Smooth muscle cell (in vitro differentiated cells): ENCODE results near the gene AREG. TPM values are rescaled to one million over a fixed set of nuclear protein-coding genes. Genes with fewer than 3 reads are reported as not detected.

Source experiments
- DNase-seq: peaks from one replicate; lab custom pipeline; 2025; ENCODE audit not compliant: unreplicated experiment; lab: John Stamatoyannopoulos, UW
- H2AFZ ChIP-seq: fragments of 200-600 bp; sonication (generic); 2 replicates; pipeline ENCODE4 v1.6.0; 2016; ENCODE audit warnings: antibody characterized with exemption, low read depth, mild to moderate bottlenecking
- H3F3A ChIP-seq: fragments of 200-600 bp; sonication (generic); 2 replicates; pipeline ENCODE4 v1.6.0; 2017; ENCODE audit warnings: antibody characterized with exemption, low read depth
- H3K27ac ChIP-seq: fragments of 200-600 bp; sonication (generic); 2 replicates; pipeline ENCODE4 v1.5.1; 2016; ENCODE audit warnings: low read depth, mild to moderate bottlenecking
- H3K27me3 ChIP-seq: fragments of 200-600 bp; sonication (generic); 2 replicates; pipeline ENCODE4 v1.6.1; 2016; ENCODE audit warnings: low read depth, mild to moderate bottlenecking
- H3K36me3 ChIP-seq: fragments of 200-600 bp; sonication (generic); 2 replicates; pipeline ENCODE4 v1.5.1; 2016; ENCODE audit warnings: low read depth
- H3K4me1 ChIP-seq: fragments of 200-600 bp; sonication (generic); 2 replicates; pipeline ENCODE4 v1.5.1; 2016; ENCODE audit warnings: low read depth
- H3K4me2 ChIP-seq: fragments of 200-600 bp; sonication (generic); 2 replicates; pipeline ENCODE4 v1.6.0; 2016; ENCODE audit warnings: mild to moderate bottlenecking
- H3K4me3 ChIP-seq: fragments of 200-600 bp; sonication (generic); 2 replicates; pipeline ENCODE4 v1.5.1; 2016; ENCODE audit warnings: mild to moderate bottlenecking
- H3K79me2 ChIP-seq: fragments of 200-600 bp; sonication (generic); 2 replicates; pipeline ENCODE4 v1.6.0; 2016; ENCODE audit warnings: low read depth, mild to moderate bottlenecking
- H3K9ac ChIP-seq: fragments of 200-600 bp; sonication (generic); 2 replicates; pipeline ENCODE4 v1.6.0; 2016; ENCODE audit warnings: low read depth
- H3K9me3 ChIP-seq: fragments of 200-600 bp; sonication (generic); replicated peaks from 2 replicates; pipeline ENCODE4 v1.5.1; 2016; ENCODE audit warnings: low read depth
- H4K20me1 ChIP-seq: fragments of 200-600 bp; sonication (generic); 2 replicates; pipeline ENCODE4 v1.6.0; 2016; ENCODE audit warnings: low read depth
- WGBS: methylation state at CpG from one replicate; pipeline ENCODE4 v1.1.7; 2016; ENCODE audit warnings: low lambda C conversion rate; 5-methylcytosine and 5-hydroxymethylcytosine counted together
- polyA plus RNA-seq: library from polyadenylated mRNA; unstranded; fragments of >200 nt; fragmentation: Nextera tagmentation; extraction: Ambion mirVana; gene quantifications from 2 replicates; pipeline ENCODE4 v1.2.1, GENCODE V29; 2016
- total RNA-seq: library from RNA; depleted of rRNA; stranded (reverse); fragments of >200 nt; gene quantifications from 2 replicates; pipeline ENCODE4 v1.2.3, GENCODE V29; 2014
- TF ChIP-seq, protein P1 (sequence below): fragments of 200-600 bp; sonication (generic); IDR thresholded peaks from 2 replicates; pipeline ENCODE4 v1.5.1; 2017; ENCODE audit warnings: borderline replicate concordance, mild to moderate bottlenecking, antibody characterized with exemption; ENCODE audit not compliant: insufficient read depth, poor library complexity, severe bottlenecking

Gene AREG
- total and polyA plus RNA-seq, 2 experiments from 2014 or later: 86.9 to 123 TPM

DNA sequence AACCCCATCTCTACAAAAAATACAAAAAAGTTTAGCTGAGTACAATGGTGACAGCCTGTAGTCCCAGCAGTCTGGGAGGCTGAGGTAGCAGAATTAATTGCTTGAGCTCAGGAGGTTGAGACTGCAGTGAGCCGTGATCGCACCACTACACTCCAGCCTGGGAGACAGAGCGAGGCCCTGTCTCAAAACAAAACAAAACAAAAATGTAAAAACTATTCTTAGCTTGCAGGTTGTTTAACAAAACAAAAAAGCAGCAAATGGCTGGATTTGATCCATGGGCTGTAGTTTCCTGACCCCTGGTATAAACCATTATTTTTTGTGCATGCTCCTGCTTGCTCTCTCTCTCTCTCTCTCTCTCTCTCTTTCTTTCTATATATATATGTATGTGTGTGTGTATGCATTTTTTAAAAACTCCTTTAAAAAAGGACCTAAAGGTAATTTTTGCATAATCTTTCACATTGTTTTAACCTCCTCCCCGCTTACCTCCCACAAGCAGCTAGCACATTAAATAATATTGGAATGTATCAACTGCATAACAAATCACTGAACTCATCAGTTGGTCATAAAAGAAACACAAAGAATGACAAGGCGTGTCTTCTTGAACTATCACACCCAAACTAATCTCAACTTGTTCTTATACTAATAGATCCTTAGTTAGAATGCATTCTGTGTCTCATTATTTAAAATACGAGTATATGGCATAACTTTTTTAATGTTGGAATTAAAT lies 4.8 kb downstream of the AREG start:
- no peak for DNase-seq
- no peak overlapping the region for H3K4me3 ChIP-seq
- no peak overlapping the region for H3K9ac ChIP-seq
- no peaks in the 10 kb centered on the region for H3F3A ChIP-seq
- peak overlapping the region; percentile 46 for H3K27ac ChIP-seq
- H4K20me1 ChIP-seq: no peaks in the 10 kb centered on the region
- H3K36me3 ChIP-seq: no peaks in the 10 kb centered on the region
- peaks cover 9% of the 10 kb centered on the region for H3K4me1 ChIP-seq
- TF ChIP-seq, protein P1, sequence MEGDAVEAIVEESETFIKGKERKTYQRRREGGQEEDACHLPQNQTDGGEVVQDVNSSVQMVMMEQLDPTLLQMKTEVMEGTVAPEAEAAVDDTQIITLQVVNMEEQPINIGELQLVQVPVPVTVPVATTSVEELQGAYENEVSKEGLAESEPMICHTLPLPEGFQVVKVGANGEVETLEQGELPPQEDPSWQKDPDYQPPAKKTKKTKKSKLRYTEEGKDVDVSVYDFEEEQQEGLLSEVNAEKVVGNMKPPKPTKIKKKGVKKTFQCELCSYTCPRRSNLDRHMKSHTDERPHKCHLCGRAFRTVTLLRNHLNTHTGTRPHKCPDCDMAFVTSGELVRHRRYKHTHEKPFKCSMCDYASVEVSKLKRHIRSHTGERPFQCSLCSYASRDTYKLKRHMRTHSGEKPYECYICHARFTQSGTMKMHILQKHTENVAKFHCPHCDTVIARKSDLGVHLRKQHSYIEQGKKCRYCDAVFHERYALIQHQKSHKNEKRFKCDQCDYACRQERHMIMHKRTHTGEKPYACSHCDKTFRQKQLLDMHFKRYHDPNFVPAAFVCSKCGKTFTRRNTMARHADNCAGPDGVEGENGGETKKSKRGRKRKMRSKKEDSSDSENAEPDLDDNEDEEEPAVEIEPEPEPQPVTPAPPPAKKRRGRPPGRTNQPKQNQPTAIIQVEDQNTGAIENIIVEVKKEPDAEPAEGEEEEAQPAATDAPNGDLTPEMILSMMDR: no peak
- no peaks in the 10 kb centered on the region for H3K9me3 ChIP-seq
- H2AFZ ChIP-seq: no peak overlapping the region
- peak overlapping the region; percentile 42 for H3K4me2 ChIP-seq
- no peaks in the 10 kb centered on the region for H3K27me3 ChIP-seq
- WGBS: 88% methylated on average over 6 of the region's 6 CpGs
- H3K79me2 ChIP-seq: no peaks in the 10 kb centered on the region

DNA sequence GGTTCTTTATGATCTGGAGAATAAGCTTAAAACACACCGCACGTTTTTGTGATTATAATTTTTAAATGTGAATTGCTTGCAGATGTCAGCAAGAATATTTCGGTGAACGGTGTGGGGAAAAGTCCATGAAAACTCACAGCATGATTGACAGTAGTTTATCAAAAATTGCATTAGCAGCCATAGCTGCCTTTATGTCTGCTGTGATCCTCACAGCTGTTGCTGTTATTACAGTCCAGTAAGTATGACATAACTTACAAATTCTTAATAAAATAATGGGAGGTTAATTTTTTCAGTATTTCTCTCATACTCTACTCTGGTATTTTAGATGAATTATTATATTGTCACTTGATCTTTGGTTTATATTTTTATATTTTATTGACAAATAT lies 5.4 kb downstream of the AREG start:
- H3K9me3 ChIP-seq: no peaks in the 10 kb centered on the region
- no peaks in the 10 kb centered on the region for H4K20me1 ChIP-seq
- no peaks in the 10 kb centered on the region for H3K27me3 ChIP-seq
- H3K36me3 ChIP-seq: no peaks in the 10 kb centered on the region
- no peaks in the 10 kb centered on the region for H3F3A ChIP-seq
- H3K27ac ChIP-seq: peak overlapping the region; percentile 46
- no peak overlapping the region for H2AFZ ChIP-seq
- H3K4me1 ChIP-seq: peaks cover 9% of the 10 kb centered on the region
- peak overlapping the region; percentile 42 for H3K4me2 ChIP-seq
- 57% methylated on average over 4 of the region's 4 CpGs for WGBS
- no peak for DNase-seq
- H3K9ac ChIP-seq: no peak overlapping the region
- no peaks in the 10 kb centered on the region for H3K79me2 ChIP-seq
- TF ChIP-seq, protein P1: no peak
- no peak overlapping the region for H3K4me3 ChIP-seq

DNA sequence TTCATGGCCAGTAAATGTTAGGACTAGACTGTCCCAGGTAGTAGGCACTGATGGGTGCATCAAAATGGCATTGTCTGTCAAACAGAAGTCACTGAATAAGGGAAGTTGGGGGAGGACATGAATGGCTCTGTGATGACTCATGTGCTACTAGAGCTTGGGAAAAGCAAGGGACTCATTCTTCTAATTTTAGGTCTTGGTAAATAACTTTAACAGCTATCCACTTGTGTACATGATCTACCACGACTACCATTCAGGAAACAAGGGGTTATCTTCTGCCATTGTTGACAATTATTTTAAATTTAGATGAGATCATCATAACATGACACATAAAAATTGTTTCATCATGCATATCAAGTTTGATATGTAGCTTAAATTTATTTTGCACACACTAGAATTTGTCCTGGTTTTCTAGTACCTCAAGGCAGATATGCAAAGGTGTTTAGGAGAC lies 6.3 kb downstream of the AREG start:
- Histone ChIP-seq H3K4me3 (no peak overlapping the region), H3K79me2 (no peaks in the 10 kb centered on the region), H3K9ac (no peak overlapping the region), H3K36me3 (no peaks in the 10 kb centered on the region), H3K27ac (peak overlapping the region; percentile 46), H4K20me1 (no peaks in the 10 kb centered on the region), H3K9me3 (no peaks in the 10 kb centered on the region), H2AFZ (no peak overlapping the region), H3K4me2 (peak overlapping the region; percentile 42), H3K27me3 (no peaks in the 10 kb centered on the region), H3F3A (no peaks in the 10 kb centered on the region), H3K4me1 (peaks cover 9% of the 10 kb centered on the region)
- TF ChIP-seq, protein P1: no peak
- DNase-seq: no peak
- WGBS: 0% methylated on average over 1 of the region's 1 CpG

DNA sequence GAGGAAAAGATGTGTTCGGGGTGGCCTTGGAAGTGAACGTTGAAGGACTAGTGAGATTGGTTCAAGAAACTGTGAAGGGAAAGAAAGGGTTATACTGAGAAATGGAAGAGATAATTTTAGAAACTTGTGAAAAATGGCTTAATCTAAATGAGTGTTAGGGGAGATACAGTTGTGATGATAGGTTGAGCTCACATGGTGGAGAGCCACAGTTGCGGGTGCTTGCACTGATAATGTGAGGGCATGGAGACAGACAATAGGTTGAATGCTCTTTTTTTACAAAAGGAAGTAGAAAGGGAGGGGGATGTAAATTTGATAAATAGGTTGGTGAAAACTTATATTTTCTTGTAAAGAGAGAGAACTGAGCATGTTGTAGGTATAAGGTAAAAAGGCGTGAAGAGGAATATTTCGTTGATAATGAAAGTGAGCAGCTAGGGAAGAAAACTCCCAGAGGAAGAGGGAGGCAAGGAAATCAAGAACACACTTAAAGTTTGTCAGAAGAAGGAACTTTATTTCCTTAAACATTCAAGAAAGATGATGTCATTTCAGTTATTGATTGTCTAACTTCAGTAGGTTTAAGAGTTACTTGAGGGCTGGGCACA lies 8.2 kb downstream of the AREG start:
- no peaks in the 10 kb centered on the region for H3F3A ChIP-seq
- H3K4me1 ChIP-seq: peaks cover 9% of the 10 kb centered on the region
- TF ChIP-seq, protein P1: no peak
- H3K9ac ChIP-seq: no peak overlapping the region
- H3K4me3 ChIP-seq: no peak overlapping the region
- no peak overlapping the region for H3K4me2 ChIP-seq
- DNase-seq: no peak
- H3K27me3 ChIP-seq: no peaks in the 10 kb centered on the region
- no peak overlapping the region for H3K27ac ChIP-seq
- no peaks in the 10 kb centered on the region for H4K20me1 ChIP-seq
- no peaks in the 10 kb centered on the region for H3K79me2 ChIP-seq
- H3K36me3 ChIP-seq: no peaks in the 10 kb centered on the region
- WGBS: 92% methylated on average over 5 of the region's 5 CpGs
- no peak overlapping the region for H2AFZ ChIP-seq
- no peaks in the 10 kb centered on the region for H3K9me3 ChIP-seq
